ENCODE results near the gene RARRES2.
"Not testable (repeated sequence)": the region's sequence is repeated elsewhere in the genome, so short reads cannot be mapped to it uniquely, and the experiment has no call there.

The RARRES2 gene

DNA sequence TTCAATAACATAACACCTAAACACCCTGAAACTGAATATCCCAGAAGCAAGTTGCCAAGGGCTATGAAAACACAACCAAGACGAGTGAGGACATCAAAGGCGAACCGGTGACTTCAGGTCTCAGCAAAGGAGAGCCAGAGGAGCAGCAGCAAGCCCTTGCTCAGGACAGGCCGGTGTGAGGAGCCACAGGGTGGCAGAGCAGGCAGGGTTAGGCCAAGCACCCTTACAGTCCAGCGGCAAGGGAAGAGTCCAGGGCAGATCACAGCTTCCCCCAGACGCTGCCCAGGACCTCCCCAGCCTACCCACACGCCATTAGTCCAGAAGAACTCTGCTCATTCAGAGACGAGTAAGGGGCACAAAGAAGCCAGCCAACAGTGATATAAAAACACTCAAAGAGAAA, 45.8 kb downstream of the RARRES2 start:
- FAIRE-seq = not testable (repeated sequence)

DNA sequence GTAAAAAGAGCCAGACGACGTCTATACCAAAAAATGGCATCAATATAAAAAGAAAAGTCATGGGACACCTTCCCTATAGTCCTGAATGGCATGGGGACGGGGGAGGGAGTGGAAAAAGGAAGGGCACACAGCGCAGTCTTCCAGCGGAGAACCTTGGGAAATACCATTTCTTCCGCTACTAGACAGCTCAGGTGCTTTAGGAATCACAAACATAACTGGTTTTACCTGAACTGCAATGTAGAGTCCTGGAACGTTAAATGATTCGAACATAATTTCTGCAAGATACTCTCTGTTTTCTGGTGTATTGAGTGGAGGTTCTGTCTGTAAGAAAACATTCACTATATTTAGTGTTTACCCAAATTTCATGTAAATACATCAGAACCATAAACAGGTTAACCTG, 46.4 kb downstream of the RARRES2 start:
- FAIRE-seq; DNase-seq (ENCODE audit: low spot score): not testable (repeated sequence)

More for the DNA sequence above, 45.8 kb downstream of the RARRES2 start:
- not testable (repeated sequence) for DNase-seq (ENCODE audit: low spot score)

DNA sequence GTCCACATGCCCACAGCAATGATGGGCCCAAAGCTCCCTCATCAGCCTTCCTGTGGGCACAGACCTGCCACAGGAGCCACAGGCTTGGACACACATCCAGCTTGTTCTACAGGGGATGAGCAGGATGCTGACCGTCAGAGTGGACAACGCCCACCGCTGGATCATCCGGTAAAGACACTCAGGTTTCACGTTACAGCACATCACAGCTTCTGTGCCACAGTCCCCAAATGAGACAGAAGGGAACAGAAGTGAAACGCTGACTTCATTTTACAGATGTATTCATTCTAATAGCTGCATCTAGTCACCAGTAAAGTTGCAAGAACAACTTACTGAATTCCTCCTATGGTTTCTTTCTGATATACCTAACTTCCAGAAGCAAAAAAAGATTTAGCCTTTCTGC, 51.1 kb downstream of the RARRES2 start:
- not testable (repeated sequence) for FAIRE-seq; DNase-seq (ENCODE audit: low spot score)

DNA sequence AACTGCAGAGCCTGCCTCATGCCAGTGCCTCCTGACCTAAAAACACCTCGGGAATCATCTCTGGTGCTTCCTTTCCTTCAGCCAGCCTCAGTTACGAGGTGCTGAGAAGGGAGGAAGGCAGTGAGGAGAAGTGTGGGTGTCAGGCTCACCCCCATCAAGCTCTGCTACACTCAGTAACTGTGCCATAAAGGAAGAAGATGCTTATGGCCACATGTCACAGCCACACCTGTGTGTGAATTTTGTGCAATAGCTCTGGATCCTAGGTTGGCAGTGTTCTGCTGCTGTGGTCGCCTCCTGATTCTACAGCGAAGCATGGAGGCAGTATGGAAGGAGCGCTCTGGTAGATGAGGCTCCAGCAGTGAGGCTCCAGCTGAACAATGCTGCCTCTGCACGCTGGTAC, 52.6 kb downstream of the RARRES2 start:
- not testable (repeated sequence) for DNase-seq (ENCODE audit: low spot score); FAIRE-seq
